Ectodermal cell (in vitro differentiated cells): ENCODE data around the gene HOMER2.
A peak's percentile ranks its signal among the peaks of the same experiment; 100 is the strongest.

ENCODE experiments used
- H3K27ac ChIP-seq: 2 replicates; pipeline ENCODE4 v1.7.0; 2013; ENCODE audit warnings: mild to moderate bottlenecking, low read depth, low read length; ENCODE audit not compliant: insufficient read depth, poor library complexity, severe bottlenecking
- H3K27me3 ChIP-seq: 2 replicates; pipeline ENCODE4 v1.7.0; 2013; ENCODE audit warnings: mild to moderate bottlenecking, low read length; ENCODE audit not compliant: insufficient read depth, control insufficient read depth, poor library complexity, severe bottlenecking
- H3K36me3 ChIP-seq: one replicate; pipeline ENCODE4 v1.7.0; 2013; ENCODE audit warnings: low read length; ENCODE audit not compliant: control insufficient read depth, insufficient read depth
- H3K4me1 ChIP-seq: one replicate; pipeline ENCODE4 v1.7.0; 2013; ENCODE audit warnings: low read length; ENCODE audit not compliant: control insufficient read depth, insufficient read depth
- H3K4me3 ChIP-seq: 2 replicates; pipeline ENCODE4 v1.7.0; 2013; ENCODE audit warnings: low read depth, low read length, control low read depth; ENCODE audit not compliant: insufficient read depth
- H3K9me3 ChIP-seq: 2 replicates; pipeline ENCODE4 v1.7.0; 2013; ENCODE audit warnings: mild to moderate bottlenecking, low read length, moderate library complexity; ENCODE audit not compliant: control insufficient read depth
- WGBS, 2 experiments: methylation state at CpG; one replicate each; pipeline ENCODE4 v1.1.7; 2013; ENCODE audit warnings: missing lambda C conversion rate in 2 of 2; 5-methylcytosine and 5-hydroxymethylcytosine counted together

The HOMER2 gene

GRCh38 chr15:82985688-82986441 lies 33.3 kb upstream of the HOMER2 start, which contains the start of gene RAMAC:
TSS of gene RAMAC (plus strand) at chr15:82986210. CDS start at chr15:82989019, 2,809 bp downstream.
- Histone ChIP-seq H3K4me3 (peak within 1 kb of the TSS; percentile 97), H3K9me3 (peaks cover 2% of the 10 kb centered on the region), H3K4me1 (peaks cover 4% of the 10 kb centered on the region), H3K27ac (peak within 1 kb of the TSS; percentile 33), H3K27me3 (no peaks in the 10 kb centered on the region), H3K36me3 (peaks cover 9% of the 10 kb centered on the region)
- WGBS, 2 experiments: 6 to 7% methylated on average over 45 of the region's 45 CpGs

- H3K4me3 ChIP-seq: no peak overlapping the region
- no peaks in the 10 kb centered on the region for H3K27me3 ChIP-seq
- no peaks in the 10 kb centered on the region for H3K4me1 ChIP-seq
- peaks cover 2% of the 10 kb centered on the region for H3K9me3 ChIP-seq
- 71 to 79% methylated on average over 2 of the region's 2 CpGs for WGBS, 2 experiments
- no peaks in the 10 kb centered on the region for H3K36me3 ChIP-seq
- H3K27ac ChIP-seq: no peak overlapping the region
Measured at GRCh38 chr15:82980981-82981380, 28.5 kb upstream of the HOMER2 start.

GRCh38 chr15:82979726-82980125 lies 27.2 kb upstream of the HOMER2 start:
- Histone ChIP-seq H3K4me3 (no peak overlapping the region), H3K27ac (no peak overlapping the region), H3K36me3 (no peaks in the 10 kb centered on the region), H3K9me3 (no peaks in the 10 kb centered on the region), H3K4me1 (no peaks in the 10 kb centered on the region), H3K27me3 (no peaks in the 10 kb centered on the region)
- WGBS, 2 experiments: 95 to 98% methylated on average over 1 of the region's 1 CpG

GRCh38 chr15:82978438-82978837 lies 25.9 kb upstream of the HOMER2 start:
- no peak overlapping the region for H3K27ac ChIP-seq
- no peaks in the 10 kb centered on the region for H3K27me3 ChIP-seq
- H3K4me1 ChIP-seq: no peaks in the 10 kb centered on the region
- H3K9me3 ChIP-seq: no peaks in the 10 kb centered on the region
- H3K36me3 ChIP-seq: no peaks in the 10 kb centered on the region
- 92 to 96% methylated on average over 5 of the region's 5 CpGs for WGBS, 2 experiments
- no peak overlapping the region for H3K4me3 ChIP-seq

- 84 to 100% methylated on average over 1 of the region's 1 CpG for WGBS, 2 experiments
- no peaks in the 10 kb centered on the region for H3K9me3 ChIP-seq
Measured at GRCh38 chr15:82977076-82977475, 24.6 kb upstream of the HOMER2 start.

GRCh38 chr15:82972990-82973389 lies 20.5 kb upstream of the HOMER2 start:
- 82 to 93% methylated on average over 1 of the region's 1 CpG for WGBS, 2 experiments
- Histone ChIP-seq H3K4me3 (no peak overlapping the region), H3K36me3 (no peaks in the 10 kb centered on the region), H3K27me3 (no peaks in the 10 kb centered on the region), H3K27ac (no peak overlapping the region), H3K4me1 (no peaks in the 10 kb centered on the region), H3K9me3 (no peaks in the 10 kb centered on the region)

More at GRCh38 chr15:82977076-82977475, 24.6 kb upstream of the HOMER2 start:
- Histone ChIP-seq H3K4me1 (no peaks in the 10 kb centered on the region), H3K4me3 (no peak overlapping the region), H3K36me3 (no peaks in the 10 kb centered on the region), H3K27ac (no peak overlapping the region), H3K27me3 (no peaks in the 10 kb centered on the region)

- no peak overlapping the region for H3K27ac ChIP-seq
Measured at GRCh38 chr15:82971218-82971984, 18.9 kb upstream of the HOMER2 start.

GRCh38 chr15:82970696-82971095 lies 18.2 kb upstream of the HOMER2 start:
- no peaks in the 10 kb centered on the region for H3K9me3 ChIP-seq
- no peaks in the 10 kb centered on the region for H3K4me1 ChIP-seq
- no peaks in the 10 kb centered on the region for H3K27me3 ChIP-seq
- no peaks in the 10 kb centered on the region for H3K36me3 ChIP-seq
- H3K4me3 ChIP-seq: no peak overlapping the region
- H3K27ac ChIP-seq: no peak overlapping the region
- WGBS, 2 experiments: 96 to 100% methylated on average over 1 of the region's 1 CpG

More at GRCh38 chr15:82971218-82971984, 18.9 kb upstream of the HOMER2 start:
- Histone ChIP-seq H3K27me3 (no peaks in the 10 kb centered on the region), H3K36me3 (no peaks in the 10 kb centered on the region), H3K4me3 (no peak overlapping the region), H3K4me1 (no peaks in the 10 kb centered on the region), H3K9me3 (no peaks in the 10 kb centered on the region)
- WGBS, 2 experiments: 93% methylated on average over 1 of the region's 2 CpGs; no CpG with 5 or more reads in 1 of the 2 experiments

- Histone ChIP-seq H3K4me1 (no peaks in the 10 kb centered on the region), H3K27ac (no peak overlapping the region), H3K36me3 (no peaks in the 10 kb centered on the region), H3K27me3 (no peaks in the 10 kb centered on the region), H3K9me3 (no peaks in the 10 kb centered on the region), H3K4me3 (no peak overlapping the region)
- WGBS, 2 experiments: 79 to 94% methylated on average over 3 of the region's 3 CpGs
Measured at GRCh38 chr15:82970078-82970686, 17.7 kb upstream of the HOMER2 start.

GRCh38 chr15:82969353-82969752 lies 16.8 kb upstream of the HOMER2 start:
- 88 to 90% methylated on average over 6 to 7 of the region's 7 CpGs for WGBS, 2 experiments

More at GRCh38 chr15:82969353-82969752, 16.8 kb upstream of the HOMER2 start:
- no peak overlapping the region for H3K27ac ChIP-seq
- H3K9me3 ChIP-seq: no peaks in the 10 kb centered on the region
- H3K4me3 ChIP-seq: no peak overlapping the region
- H3K27me3 ChIP-seq: no peaks in the 10 kb centered on the region
- no peaks in the 10 kb centered on the region for H3K36me3 ChIP-seq
- H3K4me1 ChIP-seq: no peaks in the 10 kb centered on the region
